NT2/D1 (cell line): ENCODE results near the gene RAC2.
A peak's percentile ranks its signal among the peaks of the same experiment; 100 is the strongest.

Experiments used
- DNase-seq: peaks from one replicate; pipeline ENCODE4 v3.0.0-alpha.2; 2011; ENCODE audit warnings: low read depth, low spot score
- H3K27me3 ChIP-seq: 2 replicates; pipeline ENCODE4 v1.6.0; 2011; ENCODE audit warnings: mild to moderate bottlenecking; ENCODE audit not compliant: insufficient read length, insufficient read depth
- H3K36me3 ChIP-seq: 2 replicates; pipeline ENCODE4 v1.6.1; 2011; ENCODE audit warnings: mild to moderate bottlenecking, low read length, mixed read lengths; ENCODE audit not compliant: insufficient read depth, insufficient read length
- H3K4me1 ChIP-seq: 2 replicates; pipeline ENCODE4 v1.5.1; 2011; ENCODE audit not compliant: insufficient read depth, insufficient read length
- H3K4me3 ChIP-seq: 2 replicates; pipeline ENCODE4 v1.5.1; 2011; ENCODE audit warnings: low read depth; ENCODE audit not compliant: insufficient read length
- H3K9ac ChIP-seq: 2 replicates; pipeline ENCODE4 v1.6.0; 2011; ENCODE audit warnings: low read depth; ENCODE audit not compliant: insufficient read length
- H3K9me3 ChIP-seq: 2 replicates; pipeline ENCODE4 v1.5.1; 2011; ENCODE audit warnings: mild to moderate bottlenecking, low read length; ENCODE audit not compliant: insufficient read depth
- SUZ12 ChIP-seq: IDR thresholded peaks from 2 replicates; pipeline ENCODE4 v1.6.1; 2011; ENCODE audit not compliant: insufficient read length, insufficient read depth; ENCODE audit errors: extremely low read depth
- YY1 ChIP-seq: IDR thresholded peaks from 2 replicates; pipeline ENCODE4 v1.6.1; 2011; ENCODE audit not compliant: insufficient read length, insufficient read depth
- ZNF274 ChIP-seq: IDR thresholded peaks from 2 replicates; pipeline ENCODE4 v1.6.1; 2011; ENCODE audit warnings: mild to moderate bottlenecking, low read depth, low read length

The RAC2 gene

DNA sequence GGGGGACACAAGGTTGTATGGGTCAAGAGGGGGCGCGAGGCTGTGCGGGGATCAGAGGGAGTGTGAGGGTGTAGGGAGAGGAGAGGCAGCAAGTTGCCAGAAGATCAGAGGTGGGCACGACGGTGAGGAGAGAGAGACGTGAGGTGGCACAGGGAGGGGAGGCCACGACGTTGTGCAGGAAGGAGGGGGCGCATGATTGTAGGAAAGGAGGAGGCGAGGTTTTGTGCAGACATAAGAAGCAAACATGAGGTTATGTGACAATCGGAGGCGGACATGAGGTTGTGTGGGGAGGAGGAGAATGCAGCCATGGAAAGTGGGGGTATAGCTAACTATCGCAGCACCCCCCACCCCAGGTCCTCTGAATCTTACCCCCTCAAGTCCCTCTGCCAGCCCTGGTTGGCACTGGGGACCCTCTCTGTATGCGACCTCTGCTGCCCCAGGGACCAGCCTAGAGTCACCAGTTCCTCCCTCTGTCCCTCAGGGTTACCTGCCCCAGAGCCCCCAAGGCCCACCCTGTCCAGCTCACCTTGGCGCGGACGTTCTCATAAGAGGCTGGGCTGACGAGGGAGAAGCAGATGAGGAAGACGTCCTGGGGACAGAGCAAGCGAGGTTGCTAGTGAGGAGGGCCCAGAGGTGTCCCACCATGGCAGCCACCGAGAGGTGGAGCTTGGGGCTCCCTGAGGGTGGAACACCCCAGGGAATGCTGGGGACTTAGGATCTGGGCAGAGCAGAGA lies 12.5 kb downstream of the RAC2 start:
- peaks cover 4% of the 10 kb centered on the region for H3K36me3 ChIP-seq
- no peaks in the 10 kb centered on the region for H3K9me3 ChIP-seq
- no peaks in the 10 kb centered on the region for H3K27me3 ChIP-seq
- TF ChIP-seq YY1 (no peak), SUZ12 (no peak), ZNF274 (no peak)
- H3K4me3 ChIP-seq: no peak overlapping the region
- H3K9ac ChIP-seq: peak overlapping the region; percentile 10
- DNase-seq: no peak
- peaks cover 10% of the 10 kb centered on the region for H3K4me1 ChIP-seq

DNA sequence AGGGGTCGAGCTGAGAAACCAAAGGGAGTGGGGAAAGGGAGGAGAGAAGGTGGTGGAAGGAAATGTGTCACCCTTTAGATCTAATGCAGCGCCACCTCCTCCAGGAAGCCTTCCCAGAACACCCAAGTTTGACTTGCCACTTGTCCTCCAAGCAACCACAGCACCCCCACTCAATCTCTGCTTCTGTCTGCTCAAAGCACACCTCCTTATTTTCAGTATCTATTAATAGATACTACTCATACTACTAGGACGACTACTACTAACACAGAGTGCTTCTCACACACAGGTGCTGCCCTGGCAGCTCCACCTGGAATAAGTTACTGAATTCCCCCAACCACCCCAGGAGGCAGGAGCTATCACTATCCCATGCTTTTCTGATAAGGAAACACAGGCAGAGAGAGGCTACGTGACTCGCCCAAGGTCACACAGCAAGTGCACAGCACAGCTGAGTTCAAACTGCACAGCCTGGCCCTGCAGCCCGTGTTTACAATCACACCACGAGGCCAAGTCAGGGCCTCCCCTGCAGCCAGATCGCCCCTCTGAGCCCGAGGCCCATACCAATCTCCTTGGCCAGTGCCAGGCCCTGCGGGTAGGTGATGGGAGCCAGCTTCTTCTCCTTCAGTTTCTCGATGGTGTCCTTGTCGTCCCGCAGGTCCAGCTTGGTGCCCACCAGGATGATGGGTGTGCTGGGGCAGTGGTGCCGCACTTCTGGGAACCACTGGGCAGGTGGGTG lies 13.2 kb downstream of the RAC2 start:
- Histone ChIP-seq H3K9ac (no peak overlapping the region), H3K9me3 (no peaks in the 10 kb centered on the region), H3K4me1 (peaks cover 10% of the 10 kb centered on the region), H3K27me3 (no peaks in the 10 kb centered on the region), H3K36me3 (peaks cover 4% of the 10 kb centered on the region), H3K4me3 (no peak overlapping the region)
- DNase-seq: no peak
- TF ChIP-seq YY1 (no peak), ZNF274 (no peak), SUZ12 (no peak)

DNA sequence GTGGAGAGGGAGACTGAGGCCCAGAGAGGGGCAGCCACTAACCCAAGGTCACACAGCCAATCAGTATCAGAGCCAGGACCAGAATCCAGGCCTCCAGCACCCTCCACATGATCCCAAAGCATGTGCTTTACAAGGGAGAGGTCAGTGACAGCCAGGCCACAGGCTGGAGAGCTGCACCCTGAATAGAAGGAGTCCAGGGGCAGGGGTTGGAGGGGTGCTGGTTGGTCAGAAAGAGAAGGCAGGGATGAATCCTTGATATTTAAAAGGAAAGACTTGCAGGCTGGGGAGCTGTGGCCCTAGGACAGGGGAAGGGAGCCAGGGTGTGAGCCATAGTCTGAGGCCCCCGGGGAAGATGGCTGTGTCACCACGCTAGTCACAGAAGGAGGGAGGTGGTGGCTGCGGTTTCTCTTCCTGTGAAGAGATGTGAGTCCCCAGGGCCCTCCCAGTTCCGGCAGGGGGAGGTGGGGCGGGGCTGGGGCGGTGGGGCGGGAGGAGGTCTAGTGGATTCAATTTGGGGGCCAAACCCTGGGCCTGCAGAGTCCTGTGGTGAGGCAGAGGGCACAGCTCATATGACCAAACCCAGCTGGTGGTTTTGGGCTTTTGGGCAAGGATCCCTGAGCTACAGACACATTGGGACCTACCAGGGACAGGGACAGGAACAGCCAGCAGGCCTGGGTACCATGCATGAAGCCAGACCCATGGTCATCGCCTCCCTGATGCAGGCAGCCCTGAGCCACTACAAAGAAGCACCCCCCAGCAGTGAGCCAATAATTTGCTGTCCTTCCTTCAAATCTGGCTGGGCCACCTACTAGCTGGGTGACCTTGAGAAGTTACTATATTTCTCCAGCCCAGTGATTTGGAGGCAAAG lies 14.0 kb downstream of the RAC2 start:
- TF ChIP-seq YY1 (no peak), ZNF274 (no peak)
- DNase-seq: no peak
- peaks cover 10% of the 10 kb centered on the region for H3K4me1 ChIP-seq
- peaks cover 10% of the 10 kb centered on the region for H3K36me3 ChIP-seq
- H3K27me3 ChIP-seq: no peaks in the 10 kb centered on the region
- no peak overlapping the region for H3K9ac ChIP-seq
- H3K4me3 ChIP-seq: no peak overlapping the region
- H3K9me3 ChIP-seq: no peaks in the 10 kb centered on the region

DNA sequence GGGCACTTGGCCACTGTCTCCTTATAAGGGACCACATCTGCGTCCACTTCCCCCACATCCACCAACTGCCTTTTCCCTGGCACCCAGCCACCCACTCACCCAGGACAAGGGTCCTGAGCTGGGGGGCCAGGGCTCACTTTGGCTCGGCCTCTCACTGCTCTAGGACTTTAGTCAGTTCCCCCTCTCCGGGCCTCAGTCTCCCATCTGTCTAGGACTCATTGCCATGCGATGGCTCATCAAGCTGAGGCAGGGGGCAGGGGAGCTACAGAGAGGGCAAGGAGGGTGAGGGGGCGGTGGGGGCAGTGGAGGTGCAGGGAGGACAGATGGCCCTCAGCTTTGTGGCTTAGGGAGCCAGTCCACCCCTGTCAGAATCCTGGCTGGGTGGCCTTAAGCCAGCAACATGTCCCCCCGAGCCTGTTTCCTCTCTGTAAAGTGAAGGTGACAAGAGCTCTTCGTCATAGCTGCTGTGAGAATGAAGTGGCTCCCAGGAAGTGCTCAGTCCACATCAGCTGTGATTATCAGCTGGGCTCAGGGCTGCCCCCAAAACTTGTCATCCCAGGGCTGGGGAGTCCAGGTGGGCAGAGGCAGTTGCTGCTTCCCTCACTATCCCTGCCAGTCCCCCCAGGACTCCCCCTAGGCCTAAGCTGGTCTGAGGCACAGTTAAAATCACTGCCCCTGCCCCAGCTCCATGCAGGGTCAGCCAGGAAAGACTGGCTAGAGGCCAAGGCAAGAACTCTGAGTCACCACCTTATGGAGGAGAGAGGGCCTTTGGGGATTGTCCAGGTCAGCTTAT lies 14.9 kb downstream of the RAC2 start:
- H3K36me3 ChIP-seq: peaks cover 10% of the 10 kb centered on the region
- no peak overlapping the region for H3K4me3 ChIP-seq

DNA sequence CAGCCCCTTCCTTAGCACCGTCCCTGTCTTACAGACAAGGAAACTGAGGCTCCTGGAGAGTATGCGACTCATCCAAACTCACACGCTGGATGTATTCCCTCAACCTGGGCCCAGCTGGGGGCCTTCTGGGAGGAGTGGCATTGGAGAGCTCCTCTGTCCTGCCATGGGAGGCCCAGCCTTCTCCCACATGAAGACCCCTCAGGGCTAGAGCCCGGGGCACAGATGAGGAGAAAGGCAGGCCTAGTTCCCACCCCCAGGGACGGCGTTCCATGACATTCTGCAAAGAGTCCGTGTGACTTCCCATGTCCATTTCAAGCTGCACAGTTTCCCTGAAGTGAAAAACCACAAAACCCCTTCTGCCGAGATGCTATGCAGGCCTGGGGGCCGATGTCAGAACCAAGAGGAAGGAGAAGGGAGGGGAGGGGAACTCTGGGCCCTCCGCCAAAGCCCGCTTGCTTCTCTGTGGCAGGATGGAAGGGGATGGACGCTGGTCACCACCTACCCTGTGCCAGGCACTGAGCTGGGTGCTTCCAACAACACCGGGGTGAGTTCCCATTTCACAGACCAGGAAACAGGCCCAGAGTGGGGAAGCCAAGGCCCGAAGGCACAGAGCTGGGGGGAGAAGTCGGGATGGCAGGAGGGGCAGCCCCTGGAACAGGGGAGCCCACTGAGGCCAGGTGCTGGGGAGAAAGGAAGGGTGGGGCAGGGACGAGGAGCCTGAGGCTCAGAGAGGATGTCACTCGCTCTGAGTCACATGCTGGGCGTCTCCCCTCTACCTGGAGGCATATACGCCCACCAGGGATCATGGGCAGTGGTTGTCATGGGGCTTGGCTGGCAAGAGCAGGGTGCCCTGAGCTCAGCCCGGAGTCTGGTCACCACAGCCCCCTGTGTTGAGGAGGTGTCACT lies 15.7 kb downstream of the RAC2 start:
- TF ChIP-seq SUZ12: no peak
- no peak for TF ChIP-seq ZNF274
- no peak for TF ChIP-seq YY1
- H3K9me3 ChIP-seq: no peaks in the 10 kb centered on the region
- H3K4me3 ChIP-seq: no peak overlapping the region
- H3K9ac ChIP-seq: no peak overlapping the region
- DNase-seq: no peak
- no peaks in the 10 kb centered on the region for H3K27me3 ChIP-seq
- peaks cover 10% of the 10 kb centered on the region for H3K4me1 ChIP-seq
- H3K36me3 ChIP-seq: peaks cover 10% of the 10 kb centered on the region

More for the DNA sequence above, 14.9 kb downstream of the RAC2 start:
- DNase-seq: no peak
- H3K27me3 ChIP-seq: no peaks in the 10 kb centered on the region
- peaks cover 10% of the 10 kb centered on the region for H3K4me1 ChIP-seq
- peak overlapping the region; percentile 32 for H3K9ac ChIP-seq
- no peaks in the 10 kb centered on the region for H3K9me3 ChIP-seq
- no peak for TF ChIP-seq YY1
- TF ChIP-seq SUZ12: no peak
- no peak for TF ChIP-seq ZNF274

DNA sequence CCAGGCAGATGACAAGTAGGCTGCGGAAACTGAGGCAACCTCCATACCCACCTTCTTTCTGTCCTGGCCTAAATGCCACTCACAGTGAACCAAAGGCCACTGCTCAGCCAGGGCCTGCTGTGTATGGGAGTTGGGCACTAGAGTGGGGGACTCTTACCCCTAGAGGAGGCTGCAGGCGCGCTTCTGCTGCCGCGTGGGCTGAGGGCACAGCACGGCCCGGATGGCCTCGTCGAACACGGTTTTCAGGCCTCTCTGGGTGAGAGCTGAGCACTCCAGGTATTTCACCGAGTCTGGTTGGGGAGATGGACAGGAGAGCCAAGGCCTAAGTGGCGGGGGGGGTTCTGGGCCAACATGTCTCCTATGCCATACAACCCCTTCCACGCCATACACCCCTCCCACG lies 17.6 kb downstream of the RAC2 start:
- no peak for TF ChIP-seq ZNF274
- no peak for TF ChIP-seq YY1
- no peak for TF ChIP-seq SUZ12
- Histone ChIP-seq H3K9me3 (no peaks in the 10 kb centered on the region), H3K27me3 (no peaks in the 10 kb centered on the region), H3K4me1 (peaks cover 10% of the 10 kb centered on the region), H3K9ac (no peak overlapping the region), H3K36me3 (peaks cover 10% of the 10 kb centered on the region), H3K4me3 (no peak overlapping the region)
- DNase-seq: no peak
